Caki2 (cell line): ENCODE measurements around the gene SLC6A9. TPM values are rescaled to one million over a fixed set of nuclear protein-coding genes. Genes with fewer than 3 reads are reported as not detected.
A peak's percentile ranks its signal among the peaks of the same experiment; 100 is the strongest.

Experiments
- DNase-seq: peaks from one replicate; pipeline ENCODE4 v3.0.0-alpha.2; 2015; ENCODE audit warnings: low read depth
- in situ Hi-C: cut with HindIII; loops from 2 replicates; pipeline ENCODE4 v1.10.0; 2016; ENCODE audit warnings: low sequenced_read_pairs, low pct_unique_long_range_greater_than_20kb, mixed read lengths
- total RNA-seq: library from RNA; depleted of rRNA; stranded (reverse); fragments of >200 nt; shearing (Covaris generic); gene quantifications from 2 replicates; pipeline ENCODE4 v1.2.3, GENCODE V29; 2014; ENCODE audit warnings: low replicate concordance

Gene SLC6A9
- total RNA-seq, 1 experiment from 2014 or later, result 0.20 TPM

GRCh38 chr1:43979528-43980254, 51.6 kb downstream of the SLC6A9 start:
- DNase-seq, result peak; percentile 30
- in situ Hi-C loops, result no loop called here

GRCh38 chr1:43979261-43979527, 52.1 kb downstream of the SLC6A9 start:
- in situ Hi-C loops, result no loop called here
- no peak for DNase-seq

- no peak for DNase-seq
- in situ Hi-C loops, result no loop called here
These were observed 52.6 kb downstream of the SLC6A9 start, which contains the start of gene B4GALT2 for GRCh38 chr1:43978551-43979260. B4GALT2 (plus strand) TSS chr1:43979210; CDS start chr1:43981161, 1,951 bp downstream.

GRCh38 chr1:43978264-43978550, 53.1 kb downstream of the SLC6A9 start:
- in situ Hi-C loops, result no loop called here
- DNase-seq, result no peak

- no peak for DNase-seq
- in situ Hi-C loops, result no loop called here
These were observed 53.6 kb downstream of the SLC6A9 start for GRCh38 chr1:43977376-43978263.

GRCh38 chr1:43976890-43977289, 54.4 kb downstream of the SLC6A9 start:
- in situ Hi-C loops, result no loop called here
- DNase-seq, result no peak

- no peak for DNase-seq
- in situ Hi-C loops, result no loop called here
These were observed 55.2 kb downstream of the SLC6A9 start for GRCh38 chr1:43976045-43976444.

GRCh38 chr1:43975249-43975961, 55.9 kb downstream of the SLC6A9 start:
- DNase-seq, result no peak
- in situ Hi-C loops, result no loop called here

- peak; percentile 87 for DNase-seq
- in situ Hi-C loops, result no loop called here
These were observed 56.6 kb downstream of the SLC6A9 start, which contains the start of gene ATP6V0B for GRCh38 chr1:43974443-43975248. ATP6V0B (plus strand) TSS chr1:43974960; CDS start chr1:43975041, 81 bp downstream.

- in situ Hi-C loops, result no loop called here
- no peak for DNase-seq
These were observed 57.2 kb downstream of the SLC6A9 start for GRCh38 chr1:43973981-43974442.

- in situ Hi-C loops, result no loop called here
- DNase-seq, result no peak
These were observed 59.8 kb downstream of the SLC6A9 start for GRCh38 chr1:43971336-43971980.

- no peak for DNase-seq
- in situ Hi-C loops, result no loop called here
These were observed 60.4 kb downstream of the SLC6A9 start for GRCh38 chr1:43970911-43971310.

GRCh38 chr1:43970502-43970901, 60.8 kb downstream of the SLC6A9 start:
- DNase-seq, result no peak
- in situ Hi-C loops, result no loop called here

- peak; percentile 83 for DNase-seq
- in situ Hi-C loops, result no loop called here
These were observed 61.4 kb downstream of the SLC6A9 start, which contains the start of gene DPH2 for GRCh38 chr1:43969746-43970466. DPH2 (plus strand) TSS chr1:43970010; CDS start chr1:43970176, 166 bp downstream.

- in situ Hi-C loops, result no loop called here
- no peak for DNase-seq
These were observed 61.9 kb downstream of the SLC6A9 start for GRCh38 chr1:43969416-43969745.

GRCh38 chr1:43968348-43968948, 62.8 kb downstream of the SLC6A9 start:
- in situ Hi-C loops, result no loop called here
- DNase-seq, result peak; percentile 39
